NB4 (cell line): ENCODE data around the gene LANCL2.

Experiments
- DNase-seq: peaks from one replicate; pipeline ENCODE4 v3.0.0; 2010; ENCODE audit warnings: low read depth
- H3K4me3 ChIP-seq: one replicate; pipeline ENCODE4 v1.5.1; 2011; ENCODE audit warnings: mild to moderate bottlenecking, low read depth, low read length, moderate library complexity
- MYC ChIP-seq: IDR thresholded peaks from 2 replicates; pipeline ENCODE4 v1.6.1; 2011; ENCODE audit warnings: low read depth, low read length
- POLR2A ChIP-seq: IDR thresholded peaks from 2 replicates; pipeline ENCODE4 v1.6.1; 2011; ENCODE audit warnings: mild to moderate bottlenecking; ENCODE audit not compliant: insufficient read length; ENCODE audit errors: extremely low read depth
- TF ChIP-seq, protein P1 (sequence below): IDR thresholded peaks from one replicate; pipeline ENCODE4 v1.5.1; 2012; ENCODE audit warnings: low read depth, low read length
- TF ChIP-seq, protein P2 (sequence below): IDR thresholded peaks from 2 replicates; pipeline ENCODE4 v1.6.1; 2011; ENCODE audit warnings: low read depth, low read length

The LANCL2 gene

DNA sequence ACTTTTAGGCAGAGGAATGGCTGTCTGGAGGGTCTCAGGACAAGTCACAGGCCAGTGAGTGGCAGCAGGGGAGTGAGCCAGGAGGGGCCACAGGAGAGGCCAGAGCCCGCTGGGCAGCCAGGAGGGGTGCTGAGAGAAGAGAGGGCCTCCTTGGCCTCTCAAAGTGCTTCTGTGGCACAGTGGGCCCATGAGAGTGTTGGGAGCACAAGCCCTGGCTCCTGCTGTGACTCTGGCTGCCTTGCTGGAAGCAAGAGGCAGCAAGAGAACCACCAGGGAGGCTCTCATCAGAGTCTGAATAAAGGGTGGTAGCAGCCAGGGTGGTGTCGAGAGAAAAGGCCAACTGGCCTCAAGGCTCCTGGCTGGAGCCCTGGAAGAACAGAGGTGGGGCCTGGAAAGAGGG, 116.0 kb downstream of the LANCL2 start:
- no peak for DNase-seq
- TF ChIP-seq, protein P1, sequence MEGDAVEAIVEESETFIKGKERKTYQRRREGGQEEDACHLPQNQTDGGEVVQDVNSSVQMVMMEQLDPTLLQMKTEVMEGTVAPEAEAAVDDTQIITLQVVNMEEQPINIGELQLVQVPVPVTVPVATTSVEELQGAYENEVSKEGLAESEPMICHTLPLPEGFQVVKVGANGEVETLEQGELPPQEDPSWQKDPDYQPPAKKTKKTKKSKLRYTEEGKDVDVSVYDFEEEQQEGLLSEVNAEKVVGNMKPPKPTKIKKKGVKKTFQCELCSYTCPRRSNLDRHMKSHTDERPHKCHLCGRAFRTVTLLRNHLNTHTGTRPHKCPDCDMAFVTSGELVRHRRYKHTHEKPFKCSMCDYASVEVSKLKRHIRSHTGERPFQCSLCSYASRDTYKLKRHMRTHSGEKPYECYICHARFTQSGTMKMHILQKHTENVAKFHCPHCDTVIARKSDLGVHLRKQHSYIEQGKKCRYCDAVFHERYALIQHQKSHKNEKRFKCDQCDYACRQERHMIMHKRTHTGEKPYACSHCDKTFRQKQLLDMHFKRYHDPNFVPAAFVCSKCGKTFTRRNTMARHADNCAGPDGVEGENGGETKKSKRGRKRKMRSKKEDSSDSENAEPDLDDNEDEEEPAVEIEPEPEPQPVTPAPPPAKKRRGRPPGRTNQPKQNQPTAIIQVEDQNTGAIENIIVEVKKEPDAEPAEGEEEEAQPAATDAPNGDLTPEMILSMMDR = no peak
- TF ChIP-seq, protein P2, sequence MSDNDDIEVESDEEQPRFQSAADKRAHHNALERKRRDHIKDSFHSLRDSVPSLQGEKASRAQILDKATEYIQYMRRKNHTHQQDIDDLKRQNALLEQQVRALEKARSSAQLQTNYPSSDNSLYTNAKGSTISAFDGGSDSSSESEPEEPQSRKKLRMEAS = no peak
- TF ChIP-seq MYC (no peak), POLR2A (no peak)
- no peak overlapping the region for H3K4me3 ChIP-seq

DNA sequence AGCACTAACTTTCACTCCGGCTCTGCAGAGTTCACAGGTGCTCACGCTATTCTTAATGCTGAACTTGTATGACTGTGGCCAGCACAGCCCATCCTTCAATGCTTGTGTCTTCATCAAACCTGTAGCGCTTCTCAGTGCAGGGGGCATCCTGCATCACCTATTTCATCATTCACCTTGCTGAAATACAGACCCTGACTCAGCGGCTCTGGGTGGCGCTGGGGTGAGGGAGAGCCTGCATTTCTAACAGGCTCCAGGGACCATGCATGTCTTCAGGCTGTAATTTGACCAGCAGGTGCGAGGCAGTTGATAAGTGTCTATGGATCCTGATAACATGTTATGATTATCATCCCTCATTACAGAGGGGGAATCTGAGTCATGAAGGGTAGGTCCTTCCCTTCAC, 117.9 kb downstream of the LANCL2 start:
- TF ChIP-seq, protein P2 = no peak
- TF ChIP-seq, protein P1 = no peak
- TF ChIP-seq MYC (no peak), POLR2A (no peak)
- no peak overlapping the region for H3K4me3 ChIP-seq
- DNase-seq = no peak
